Activated naive CD8-positive, alpha-beta T cell treated with anti-CD3 and anti-CD28 coated beads, Interleukin-2, amount 50 U/mL, for 24 hours (primary cell): ENCODE data around the gene PDK1.

Experiments
- ATAC-seq: fragments of 150-1000 bp; cut with Tn5 transposase; one replicate; pipeline ENCODE4 v1.10.0; 2021
- DNase-seq: peaks from one replicate; pipeline ENCODE4 v3.0.0; 2021
- H3K27ac Mint-ChIP-seq: one replicate; pipeline ENCODE4 v1.8.0; 2021; ENCODE audit warnings: mild to moderate bottlenecking, mixed read lengths
- H3K27me3 Mint-ChIP-seq: one replicate; pipeline ENCODE4 v1.8.0; 2021; ENCODE audit warnings: mixed read lengths
- H3K36me3 Mint-ChIP-seq: one replicate; pipeline ENCODE4 v1.8.0; 2021; ENCODE audit warnings: low read depth, mixed read lengths
- H3K4me1 Mint-ChIP-seq: one replicate; pipeline ENCODE4 v1.8.0; 2021; ENCODE audit warnings: mixed read lengths
- H3K4me3 Mint-ChIP-seq: one replicate; pipeline ENCODE4 v1.8.0; 2021; ENCODE audit warnings: mild to moderate bottlenecking, moderate library complexity, mixed read lengths
- H3K9me3 Mint-ChIP-seq: one replicate; pipeline ENCODE4 v1.8.0; 2021; ENCODE audit warnings: mixed read lengths

PDK1 gene

GRCh38 chr2:172628085-172628484 is 72.2 kb downstream of the PDK1 start:
- ATAC-seq, result no peak
- H3K4me3 Mint-ChIP-seq, result no peak overlapping the region

GRCh38 chr2:172629586-172629985 is 73.7 kb downstream of the PDK1 start:
- Mint-ChIP-seq H3K4me3 (no peak overlapping the region), H3K4me1 (no peaks in the 10 kb centered on the region), H3K36me3 (peaks cover 13% of the 10 kb centered on the region), H3K27ac (no peak overlapping the region), H3K9me3 (peaks cover 5% of the 10 kb centered on the region), H3K27me3 (no peaks in the 10 kb centered on the region)
- ATAC-seq, result no peak
- DNase-seq, result no peak

More at GRCh38 chr2:172628085-172628484, 72.2 kb downstream of the PDK1 start:
- DNase-seq, result no peak
- H3K27me3 Mint-ChIP-seq, result no peaks in the 10 kb centered on the region
- H3K4me1 Mint-ChIP-seq, result no peaks in the 10 kb centered on the region
- H3K27ac Mint-ChIP-seq, result no peak overlapping the region
- H3K9me3 Mint-ChIP-seq, result peaks cover 5% of the 10 kb centered on the region
- peaks cover 22% of the 10 kb centered on the region for H3K36me3 Mint-ChIP-seq

GRCh38 chr2:172630181-172630580 is 74.3 kb downstream of the PDK1 start:
- no peak overlapping the region for H3K27ac Mint-ChIP-seq
- no peak overlapping the region for H3K4me3 Mint-ChIP-seq
- DNase-seq (no peak), ATAC-seq (no peak)
- H3K9me3 Mint-ChIP-seq, result peaks cover 5% of the 10 kb centered on the region
- no peaks in the 10 kb centered on the region for H3K4me1 Mint-ChIP-seq
- no peaks in the 10 kb centered on the region for H3K27me3 Mint-ChIP-seq
- H3K36me3 Mint-ChIP-seq, result peaks cover 13% of the 10 kb centered on the region

DNA sequence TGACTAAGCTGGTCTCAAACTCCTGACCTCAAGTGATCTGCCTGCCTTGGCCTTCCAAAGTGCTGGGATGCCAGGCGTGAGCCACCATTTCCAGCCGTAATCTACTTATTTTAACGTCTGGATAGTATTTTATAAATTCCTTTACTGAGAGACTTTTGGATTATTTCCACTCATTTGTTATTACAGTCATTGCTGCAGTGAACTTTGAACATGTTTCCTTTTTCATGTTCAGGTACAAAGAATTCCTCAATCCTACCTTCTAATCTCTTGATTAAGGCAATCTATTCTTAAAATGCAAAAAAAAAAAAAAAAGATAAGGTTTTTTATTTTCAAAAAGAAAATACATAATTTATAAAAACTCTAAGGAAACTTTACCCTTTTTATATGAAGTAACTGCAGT is 78.6 kb downstream of the PDK1 start:
- no peaks in the 10 kb centered on the region for H3K4me1 Mint-ChIP-seq
- H3K36me3 Mint-ChIP-seq, result peaks cover 9% of the 10 kb centered on the region
- H3K9me3 Mint-ChIP-seq, result peaks cover 5% of the 10 kb centered on the region
- H3K27me3 Mint-ChIP-seq, result no peaks in the 10 kb centered on the region
- H3K4me3 Mint-ChIP-seq, result no peak overlapping the region
- no peak for ATAC-seq
- DNase-seq, result no peak
- no peak overlapping the region for H3K27ac Mint-ChIP-seq

DNA sequence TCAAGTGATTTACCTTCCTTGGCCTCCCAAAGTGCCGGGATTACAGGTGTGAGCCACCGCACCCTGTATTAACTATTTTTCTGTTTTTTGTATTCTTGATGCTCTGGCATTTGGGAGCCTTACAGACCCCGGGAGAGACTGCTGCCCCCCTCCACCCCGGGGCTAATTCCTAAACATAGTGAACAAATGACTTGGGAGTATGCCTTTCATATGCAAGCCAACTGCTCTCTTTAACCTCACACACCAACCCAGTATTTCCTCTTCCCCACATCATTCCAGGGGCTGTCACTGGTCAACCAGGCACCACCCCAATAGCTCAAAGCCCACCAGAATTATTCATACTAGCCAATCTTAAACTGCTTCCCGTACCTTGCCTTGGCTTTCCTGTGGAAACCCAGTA is 79.7 kb downstream of the PDK1 start:
- DNase-seq, result no peak
- H3K27ac Mint-ChIP-seq, result no peak overlapping the region
- ATAC-seq, result no peak
- peaks cover 8% of the 10 kb centered on the region for H3K4me1 Mint-ChIP-seq
- no peaks in the 10 kb centered on the region for H3K27me3 Mint-ChIP-seq
- H3K9me3 Mint-ChIP-seq, result peaks cover 5% of the 10 kb centered on the region
- no peak overlapping the region for H3K4me3 Mint-ChIP-seq
- peaks cover 1% of the 10 kb centered on the region for H3K36me3 Mint-ChIP-seq

- no peaks in the 10 kb centered on the region for H3K27me3 Mint-ChIP-seq
- no peak overlapping the region for H3K4me3 Mint-ChIP-seq
- DNase-seq, result no peak
- no peaks in the 10 kb centered on the region for H3K9me3 Mint-ChIP-seq
- H3K36me3 Mint-ChIP-seq, result no peaks in the 10 kb centered on the region
- no peak for ATAC-seq
- no peak overlapping the region for H3K27ac Mint-ChIP-seq
- H3K4me1 Mint-ChIP-seq, result peaks cover 27% of the 10 kb centered on the region
Observed at GRCh38 chr2:172639256-172639655, 83.4 kb downstream of the PDK1 start.

- peak; percentile 8 for DNase-seq
- H3K4me1 Mint-ChIP-seq, result peaks cover 27% of the 10 kb centered on the region
- H3K27me3 Mint-ChIP-seq, result no peaks in the 10 kb centered on the region
- no peaks in the 10 kb centered on the region for H3K36me3 Mint-ChIP-seq
- no peak overlapping the region for H3K4me3 Mint-ChIP-seq
- no peaks in the 10 kb centered on the region for H3K9me3 Mint-ChIP-seq
- ATAC-seq, result peak; percentile 96
- H3K27ac Mint-ChIP-seq, result peak overlapping the region; percentile 4
Observed at GRCh38 chr2:172639823-172640222, 83.9 kb downstream of the PDK1 start.

DNA sequence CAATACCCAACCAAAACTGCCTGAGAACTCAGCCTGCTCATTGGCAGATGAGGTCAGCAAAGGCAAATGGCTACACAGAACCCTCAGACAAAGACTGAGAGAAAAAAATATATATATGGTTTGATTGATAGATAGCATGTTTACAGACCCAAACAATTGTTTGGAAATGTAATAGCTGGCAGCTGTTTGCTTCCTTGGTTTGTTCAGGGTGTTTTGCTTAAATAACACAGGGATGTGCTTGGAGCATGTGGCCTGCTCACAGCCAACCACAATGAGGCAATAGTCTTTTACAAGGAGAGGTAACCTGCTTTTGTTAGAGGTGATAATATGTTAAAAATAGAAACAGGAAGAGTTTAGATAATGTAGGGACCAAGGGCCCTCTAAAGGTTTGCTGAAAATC is 84.5 kb downstream of the PDK1 start:
- Mint-ChIP-seq H3K4me3 (no peak overlapping the region), H3K4me1 (peaks cover 27% of the 10 kb centered on the region), H3K27ac (no peak overlapping the region), H3K9me3 (no peaks in the 10 kb centered on the region), H3K36me3 (no peaks in the 10 kb centered on the region), H3K27me3 (no peaks in the 10 kb centered on the region)
- ATAC-seq, result no peak
- no peak for DNase-seq

- no peak overlapping the region for H3K4me3 Mint-ChIP-seq
- H3K27ac Mint-ChIP-seq, result no peak overlapping the region
- ATAC-seq (no peak), DNase-seq (no peak)
- no peaks in the 10 kb centered on the region for H3K27me3 Mint-ChIP-seq
- no peaks in the 10 kb centered on the region for H3K9me3 Mint-ChIP-seq
- H3K4me1 Mint-ChIP-seq, result peaks cover 27% of the 10 kb centered on the region
- H3K36me3 Mint-ChIP-seq, result no peaks in the 10 kb centered on the region
Observed at GRCh38 chr2:172642301-172643020, 86.6 kb downstream of the PDK1 start.

- Mint-ChIP-seq H3K4me1 (peaks cover 27% of the 10 kb centered on the region), H3K4me3 (no peak overlapping the region), H3K27ac (no peak overlapping the region), H3K9me3 (peaks cover 6% of the 10 kb centered on the region), H3K27me3 (no peaks in the 10 kb centered on the region), H3K36me3 (peaks cover 4% of the 10 kb centered on the region)
- DNase-seq (peak; percentile 18), ATAC-seq (peak; percentile 77)
Observed at GRCh38 chr2:172643142-172643541, 87.3 kb downstream of the PDK1 start.

- ATAC-seq, result no peak
- no peak overlapping the region for H3K4me3 Mint-ChIP-seq
- no peak for DNase-seq
- peaks cover 28% of the 10 kb centered on the region for H3K9me3 Mint-ChIP-seq
- H3K4me1 Mint-ChIP-seq, result peaks cover 13% of the 10 kb centered on the region
- no peak overlapping the region for H3K27ac Mint-ChIP-seq
- H3K36me3 Mint-ChIP-seq, result peaks cover 5% of the 10 kb centered on the region
- peaks cover 2% of the 10 kb centered on the region for H3K27me3 Mint-ChIP-seq
Observed at GRCh38 chr2:172647439-172647838, 91.5 kb downstream of the PDK1 start.

GRCh38 chr2:172655091-172655837 is 99.4 kb downstream of the PDK1 start:
- Mint-ChIP-seq H3K4me1 (peaks cover 19% of the 10 kb centered on the region), H3K9me3 (peaks cover 50% of the 10 kb centered on the region), H3K27ac (no peak overlapping the region), H3K27me3 (peaks cover 2% of the 10 kb centered on the region), H3K36me3 (peaks cover 5% of the 10 kb centered on the region), H3K4me3 (no peak overlapping the region)
- no peak for DNase-seq
- no peak for ATAC-seq

DNA sequence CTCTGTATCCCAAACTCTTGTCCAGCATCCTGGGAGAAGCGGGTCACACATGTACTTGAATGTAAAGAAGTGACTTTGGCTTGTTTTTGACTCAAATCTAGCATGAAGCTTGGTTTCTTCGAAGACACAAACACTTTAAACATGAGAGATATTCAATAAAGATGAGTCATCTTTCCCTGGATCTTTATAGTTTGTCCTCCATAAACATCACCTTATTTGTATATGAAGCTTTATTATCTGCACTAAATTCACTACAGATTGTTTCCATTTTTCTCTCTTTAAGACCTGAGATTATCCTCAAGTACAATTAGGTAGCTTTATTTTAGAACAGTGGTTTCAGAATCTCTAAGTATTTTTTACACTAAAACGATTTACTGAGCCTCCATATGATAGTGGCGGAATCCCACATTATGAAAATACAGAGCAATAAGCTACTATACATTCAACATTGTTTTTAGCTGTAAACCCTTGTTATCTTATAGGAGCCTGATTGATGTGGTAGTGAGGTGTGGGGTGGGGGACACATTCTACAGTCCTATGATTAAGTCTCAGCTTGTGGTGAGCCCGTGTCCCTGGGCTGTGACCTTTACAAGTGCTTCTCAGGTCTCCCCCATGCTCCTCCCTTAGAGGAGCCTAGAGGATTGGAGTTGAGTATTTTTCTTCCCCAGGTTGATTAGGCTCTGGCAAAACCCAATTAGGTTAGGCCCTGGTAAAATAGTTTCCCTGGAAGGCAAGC is 100.1 kb downstream of the PDK1 start:
- ATAC-seq, result peak; percentile 100
- H3K4me1 Mint-ChIP-seq, result peaks cover 19% of the 10 kb centered on the region
- H3K4me3 Mint-ChIP-seq, result no peak overlapping the region
- H3K27me3 Mint-ChIP-seq, result no peaks in the 10 kb centered on the region
- DNase-seq, result peak; percentile 14
- H3K27ac Mint-ChIP-seq, result no peak overlapping the region
- peaks cover 5% of the 10 kb centered on the region for H3K36me3 Mint-ChIP-seq
- H3K9me3 Mint-ChIP-seq, result peaks cover 47% of the 10 kb centered on the region
